GM12891 (cell line): Measurements from ENCODE around the gene SERPINA9.

Experiments used
- PAX5 ChIP-seq: IDR thresholded peaks from 2 replicates; pipeline ENCODE4 v1.6.1; 2011; ENCODE audit warnings: low read length, moderate library complexity, mild to moderate bottlenecking; ENCODE audit not compliant: insufficient read depth, severe bottlenecking
- POLR2A ChIP-seq: IDR thresholded peaks from 2 replicates; pipeline ENCODE4 v1.6.1; 2011; ENCODE audit warnings: low read depth, low read length, control low read depth
- POLR2AphosphoS5 ChIP-seq: IDR thresholded peaks from 2 replicates; pipeline ENCODE4 v1.6.1; 2011; ENCODE audit warnings: low read depth, low read length, control low read depth
- TAF1 ChIP-seq: IDR thresholded peaks from 2 replicates; pipeline ENCODE4 v1.6.1; 2011; ENCODE audit warnings: low read depth, low read length, control low read depth

- no peak for TF ChIP-seq POLR2AphosphoS5
- TF ChIP-seq POLR2A, result no peak
- TF ChIP-seq TAF1, result no peak
- TF ChIP-seq PAX5, result no peak
These were observed 13.3 kb upstream of the SERPINA9 start for GRCh38 chr14:94489336-94489735.
